GM18951 (cell line): Measurements from ENCODE around the gene NAP1L1.

Experiments used
- POLR2A ChIP-seq: IDR thresholded peaks from 4 replicates; pipeline ENCODE4 v1.6.1; 2011; ENCODE audit warnings: mild to moderate bottlenecking; ENCODE audit not compliant: insufficient read length, insufficient read depth; ENCODE audit errors: extremely low read depth
- in situ Hi-C: fragments of 300-500 bp; cut with MboI; formaldehyde crosslinking; loops from one replicate; pipeline ENCODE4 v1.12.0; 2022; ENCODE audit warnings: low sequenced_read_pairs, mixed read lengths, inconsistent platforms; ENCODE audit not compliant: unreplicated experiment

NAP1L1 gene, protein sequence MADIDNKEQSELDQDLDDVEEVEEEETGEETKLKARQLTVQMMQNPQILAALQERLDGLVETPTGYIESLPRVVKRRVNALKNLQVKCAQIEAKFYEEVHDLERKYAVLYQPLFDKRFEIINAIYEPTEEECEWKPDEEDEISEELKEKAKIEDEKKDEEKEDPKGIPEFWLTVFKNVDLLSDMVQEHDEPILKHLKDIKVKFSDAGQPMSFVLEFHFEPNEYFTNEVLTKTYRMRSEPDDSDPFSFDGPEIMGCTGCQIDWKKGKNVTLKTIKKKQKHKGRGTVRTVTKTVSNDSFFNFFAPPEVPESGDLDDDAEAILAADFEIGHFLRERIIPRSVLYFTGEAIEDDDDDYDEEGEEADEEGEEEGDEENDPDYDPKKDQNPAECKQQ

DNA sequence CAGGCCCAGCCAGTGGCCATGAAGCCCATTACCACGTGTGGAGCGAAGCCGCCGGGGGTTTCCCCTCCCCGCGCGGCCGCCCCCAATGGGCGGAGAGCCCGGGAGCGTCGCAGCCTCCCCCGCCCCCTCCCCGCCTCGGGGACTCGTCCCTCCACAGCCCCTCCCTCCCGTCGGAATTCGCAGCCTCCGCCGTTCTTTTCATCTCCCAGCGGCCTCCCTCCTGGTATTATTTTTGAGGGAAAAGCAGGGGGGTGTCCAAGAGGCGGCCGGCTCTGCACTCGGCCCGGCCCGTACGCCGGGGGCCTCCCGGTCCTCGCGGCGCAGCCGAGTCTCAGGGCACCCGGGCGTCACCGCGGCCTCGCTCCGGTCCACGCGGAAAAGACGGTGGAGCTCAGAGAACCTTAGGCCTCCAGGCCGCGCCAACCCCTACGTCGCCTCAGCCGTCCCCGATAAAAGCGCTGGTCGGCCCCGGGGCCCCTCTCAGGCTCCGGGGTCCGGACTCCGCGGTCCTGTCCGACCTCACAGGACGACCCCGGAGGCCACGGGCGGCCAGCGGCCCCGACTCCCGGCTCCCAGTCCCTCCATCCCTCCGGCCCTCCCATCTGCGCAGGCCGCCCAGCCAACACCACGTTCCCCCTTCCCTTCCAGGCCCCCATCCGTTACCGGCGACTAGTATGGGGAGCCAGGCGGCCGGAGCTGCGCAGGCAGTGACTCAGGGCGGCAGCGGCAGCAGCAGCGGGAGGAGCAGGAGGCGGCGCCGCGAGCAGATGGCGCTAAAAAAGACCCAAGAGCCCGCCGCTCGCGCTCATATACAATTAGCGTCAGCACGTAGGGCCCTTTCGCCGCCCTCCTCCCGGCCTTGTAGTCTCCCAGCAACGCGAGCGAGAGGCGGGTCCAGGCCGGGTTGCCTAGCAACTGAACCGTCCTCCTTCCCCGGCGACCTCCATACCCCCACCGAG, at the start of gene NAP1L1:
TSS of gene NAP1L1 (minus strand) at position 782 of the 959 bp plus-strand sequence. CDS start 10,466 bp downstream, outside the sequence.
- in situ Hi-C loops: loop anchor here (10.0 kb wide), 1 partner anchor 261 kb away; the partner anchor contains the start of gene BBS10
- peak; percentile 96 for TF ChIP-seq POLR2A

- in situ Hi-C loops: no loop called here
- no peak for TF ChIP-seq POLR2A
Observed at GRCh38 chr12:76127588-76127987, 43.1 kb upstream of the NAP1L1 start.

- TF ChIP-seq POLR2A: no peak
- in situ Hi-C loops: no loop called here
Observed at GRCh38 chr12:76124456-76124855, 40.0 kb upstream of the NAP1L1 start.

DNA sequence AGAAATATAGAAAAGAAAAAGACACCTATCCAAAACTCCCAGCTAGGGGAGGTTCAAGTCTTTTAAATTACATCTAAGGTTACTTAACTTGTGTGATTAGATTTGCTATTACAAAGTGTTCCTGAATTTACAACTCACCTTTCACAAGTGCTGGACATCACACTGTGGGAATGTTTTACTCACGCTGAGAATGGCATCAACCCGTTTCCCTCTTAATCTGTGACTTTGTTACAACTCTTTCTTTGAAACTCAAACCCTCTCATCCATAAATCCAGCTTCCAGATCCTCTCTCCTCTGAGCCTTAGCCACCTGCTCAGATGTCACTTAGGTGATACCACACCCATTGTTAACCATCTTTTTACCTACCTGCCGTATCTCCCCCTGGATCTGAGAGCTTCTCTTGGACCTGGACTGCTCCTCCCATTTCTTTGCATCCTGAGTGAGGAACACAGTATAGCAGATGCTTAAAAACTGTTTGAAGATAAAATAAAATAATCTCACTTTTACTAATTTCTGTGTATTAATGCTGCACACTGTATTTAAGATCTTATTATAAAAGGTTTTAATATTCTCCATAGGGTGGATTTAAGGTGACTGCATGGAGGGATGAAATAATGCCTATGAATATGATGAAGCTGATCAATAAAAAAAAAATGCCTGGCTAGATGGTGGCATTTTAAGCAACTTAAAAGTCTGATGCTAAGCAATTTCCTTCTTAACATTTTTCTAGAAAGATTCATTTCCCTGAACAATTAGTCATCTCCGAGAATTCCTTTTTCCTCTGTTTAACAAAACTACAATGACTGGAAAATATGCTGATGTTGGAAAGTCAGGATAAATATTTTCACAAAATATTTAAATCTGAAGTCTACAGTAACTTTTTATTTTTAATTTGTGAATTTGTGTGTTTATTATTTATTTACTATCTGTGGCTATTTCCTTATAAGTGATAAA, 39.1 kb upstream of the NAP1L1 start:
- TF ChIP-seq POLR2A: no peak
- in situ Hi-C loops: no loop called here

DNA sequence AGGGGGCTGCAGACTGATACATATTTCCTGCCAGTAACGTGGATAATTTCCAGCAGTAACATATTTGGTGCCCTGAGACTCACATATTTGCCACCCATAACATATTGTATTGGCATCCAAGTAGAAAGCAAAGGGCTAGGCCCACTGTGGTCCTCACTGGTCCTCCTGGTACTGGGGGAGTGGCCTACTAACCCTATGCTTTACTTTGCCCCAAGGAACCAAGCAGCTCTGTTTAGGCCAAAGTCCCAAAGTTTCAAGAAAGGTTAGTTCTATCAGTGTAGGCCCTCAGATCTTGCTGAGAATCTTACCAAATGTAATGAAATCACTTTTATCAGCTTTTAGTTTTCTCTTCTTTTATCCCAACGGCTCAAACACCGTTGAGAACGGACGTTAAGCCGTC, 35.4 kb upstream of the NAP1L1 start:
- no peak for TF ChIP-seq POLR2A
- in situ Hi-C loops: no loop called here

DNA sequence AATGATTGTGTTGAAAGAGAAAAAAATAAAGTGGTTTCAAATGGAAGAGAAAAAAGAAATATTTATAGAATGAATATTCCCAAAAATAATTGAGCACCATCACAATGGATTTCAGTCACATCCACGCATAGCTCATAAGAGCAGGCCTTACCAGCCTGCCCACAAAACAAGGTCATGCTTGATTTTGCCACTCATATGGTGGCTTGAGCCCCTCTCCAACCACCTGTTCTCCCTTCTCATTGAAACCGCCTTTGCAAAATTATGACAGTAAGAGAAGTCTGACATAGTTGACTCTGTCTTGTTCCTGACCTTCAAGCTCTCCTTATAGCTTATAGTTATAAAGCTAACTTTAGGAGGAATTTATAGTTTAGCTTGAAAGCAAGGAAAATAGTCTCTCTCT, 33.3 kb upstream of the NAP1L1 start:
- no peak for TF ChIP-seq POLR2A
- in situ Hi-C loops: no loop called here

GRCh38 chr12:76117067-76117691, 32.7 kb upstream of the NAP1L1 start:
- in situ Hi-C loops: no loop called here
- no peak for TF ChIP-seq POLR2A

DNA sequence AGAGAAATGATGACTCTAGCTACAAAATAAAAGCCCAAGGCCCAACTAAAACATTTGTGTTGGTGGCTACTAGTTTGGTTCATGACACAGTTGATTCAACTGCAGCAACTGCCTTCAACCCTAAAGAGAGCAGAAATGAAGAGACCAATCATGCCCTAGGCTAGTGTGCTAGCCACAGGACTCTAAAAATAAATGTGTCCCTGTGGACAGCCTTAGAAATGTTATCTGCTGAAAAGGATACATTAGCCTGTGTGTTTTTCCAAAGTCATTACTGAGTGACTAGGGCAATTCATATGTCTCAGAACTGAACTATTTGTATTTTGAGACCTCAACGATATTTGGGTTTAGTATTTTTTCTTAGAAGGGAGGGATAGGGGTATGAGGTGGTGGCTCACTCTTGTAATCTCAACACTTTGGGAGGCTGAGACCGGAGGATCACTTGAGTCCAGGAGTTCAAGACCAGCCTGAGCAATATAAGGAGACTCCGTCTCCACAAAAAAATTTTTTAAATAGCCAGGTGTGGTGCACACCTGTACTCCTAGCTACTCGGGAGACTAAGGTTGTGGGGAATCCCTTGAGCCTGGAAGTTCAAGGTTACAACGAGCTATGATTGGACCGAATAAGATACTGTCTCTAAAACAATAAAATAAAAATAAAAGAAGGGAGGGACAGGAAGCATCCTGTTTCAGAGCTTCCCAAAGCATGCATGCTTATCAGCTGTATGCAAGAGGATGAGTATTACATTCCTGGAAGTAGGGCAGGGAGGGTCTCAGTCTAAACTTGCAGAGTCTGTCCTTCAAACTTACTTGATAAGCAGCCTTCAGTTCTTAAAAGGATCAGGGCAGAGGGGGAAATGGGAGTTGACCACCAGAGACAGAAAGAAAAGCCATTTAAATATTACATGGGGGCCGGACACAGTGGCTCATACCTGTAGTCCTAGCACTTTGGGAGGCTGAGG, 29.6 kb upstream of the NAP1L1 start:
- in situ Hi-C loops: no loop called here
- no peak for TF ChIP-seq POLR2A

DNA sequence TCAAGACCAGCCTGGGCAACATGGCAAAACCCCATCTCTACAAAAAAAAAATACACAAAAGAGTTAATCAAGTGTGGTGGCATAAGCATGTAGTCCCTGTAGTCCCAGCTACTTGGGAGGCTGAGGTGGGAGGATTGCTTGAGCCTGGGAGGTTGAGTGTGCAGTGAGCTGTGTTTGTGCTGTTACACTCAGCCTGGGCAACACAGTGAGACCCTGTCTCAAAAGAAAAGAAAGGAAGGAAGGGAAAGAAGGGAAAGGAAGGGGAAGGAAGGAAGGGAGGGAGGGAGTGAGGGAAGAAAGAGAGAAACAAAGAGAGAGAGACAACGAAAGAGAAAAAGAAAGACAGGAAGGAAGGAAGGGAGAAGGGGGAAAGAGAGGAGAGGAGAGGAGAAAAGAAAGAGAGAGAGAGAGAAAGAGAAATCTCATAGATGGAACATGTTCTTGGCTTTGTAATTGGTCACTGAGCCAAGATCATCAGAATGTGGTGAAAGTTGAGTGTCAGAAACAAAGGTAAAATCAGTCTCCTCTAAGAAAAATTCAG, 26.8 kb upstream of the NAP1L1 start:
- in situ Hi-C loops: no loop called here
- TF ChIP-seq POLR2A: no peak

DNA sequence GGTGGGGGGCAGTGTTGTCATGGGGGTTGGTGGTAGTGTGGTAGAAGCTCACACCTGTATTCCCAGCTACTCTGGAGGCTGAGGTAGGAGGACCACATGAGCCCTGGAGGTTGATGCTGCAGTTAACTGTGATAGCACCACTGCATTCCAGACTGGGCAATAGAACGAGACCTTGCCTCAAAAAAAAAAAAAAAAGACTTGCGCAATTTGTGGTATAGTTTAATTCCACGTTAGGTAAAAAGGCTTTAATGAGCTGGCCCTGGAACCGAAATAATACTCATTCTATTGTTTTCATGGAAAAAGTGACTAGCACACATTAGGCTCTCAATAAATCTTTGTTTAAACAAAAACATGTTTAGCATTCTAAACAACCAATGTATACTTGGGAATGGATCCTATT, 25.4 kb upstream of the NAP1L1 start:
- no peak for TF ChIP-seq POLR2A
- in situ Hi-C loops: no loop called here

DNA sequence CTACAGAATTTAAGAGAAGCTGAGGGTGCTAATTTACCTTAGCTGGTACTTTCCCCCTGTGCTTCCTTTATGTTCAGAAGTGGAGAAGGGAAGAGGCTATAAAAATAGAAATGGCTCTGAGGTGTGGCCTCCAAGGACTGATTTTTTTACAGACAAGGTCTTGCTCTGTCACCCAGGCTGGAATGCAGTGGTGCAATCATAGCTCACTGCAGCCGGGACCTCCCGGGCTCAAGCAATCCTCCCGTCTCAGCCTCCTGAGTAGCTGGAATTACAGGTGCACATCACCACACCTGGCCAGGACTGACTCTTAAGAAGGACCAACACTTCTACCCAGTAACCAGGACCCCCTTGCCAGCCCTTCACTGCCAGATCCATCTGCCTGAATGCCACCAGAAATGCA, 23.9 kb upstream of the NAP1L1 start:
- TF ChIP-seq POLR2A: no peak
- in situ Hi-C loops: no loop called here
